Loucy (cell line): Measurements from ENCODE around the gene SLC29A2.
A peak's percentile ranks its signal among the peaks of the same experiment; 100 is the strongest.

ENCODE experiments used
- H2AFZ ChIP-seq: fragments of 200-600 bp; sonication (generic); 2 replicates; pipeline ENCODE4 v1.6.0; 2016; ENCODE audit warnings: antibody characterized with exemption, mild to moderate bottlenecking, low read length, moderate library complexity
- H3F3A ChIP-seq: fragments of 200-600 bp; 2 replicates; pipeline ENCODE4 v1.6.0; 2016; ENCODE audit warnings: antibody characterized with exemption, low read depth, mild to moderate bottlenecking
- H3K27me3 ChIP-seq: fragments of 200-600 bp; sonication (generic); 2 replicates; pipeline ENCODE4 v1.6.1; 2014; ENCODE audit warnings: low read length, mild to moderate bottlenecking; ENCODE audit not compliant: insufficient read depth, poor library complexity, severe bottlenecking
- H3K36me3 ChIP-seq: fragments of 200-600 bp; sonication (generic); 2 replicates; pipeline ENCODE4 v1.6.1; 2016; ENCODE audit warnings: low read length; ENCODE audit not compliant: insufficient read depth
- H3K4me1 ChIP-seq: fragments of 200-600 bp; sonication (generic); 2 replicates; pipeline ENCODE4 v1.5.1; 2014; ENCODE audit warnings: low read length, mild to moderate bottlenecking; ENCODE audit not compliant: insufficient read depth, poor library complexity, severe bottlenecking
- H3K4me2 ChIP-seq: fragments of 200-600 bp; sonication (generic); 2 replicates; pipeline ENCODE4 v1.6.0; 2014; ENCODE audit warnings: antibody characterized with exemption, low read length, low read depth, mild to moderate bottlenecking; ENCODE audit not compliant: poor library complexity, severe bottlenecking
- H3K4me3 ChIP-seq: fragments of 200-600 bp; sonication (generic); 2 replicates; pipeline ENCODE4 v1.5.1; 2014; ENCODE audit warnings: low read length, mild to moderate bottlenecking, mixed read lengths; ENCODE audit not compliant: poor library complexity, severe bottlenecking
- H3K79me2 ChIP-seq: fragments of 200-600 bp; sonication (generic); 2 replicates; pipeline ENCODE4 v1.6.1; 2014; ENCODE audit warnings: low read length; ENCODE audit not compliant: insufficient read depth
- H3K9ac ChIP-seq: fragments of 200-600 bp; sonication (generic); 2 replicates; pipeline ENCODE4 v1.6.0; 2014; ENCODE audit warnings: mild to moderate bottlenecking, low read depth, low read length, moderate library complexity; ENCODE audit not compliant: poor library complexity, severe bottlenecking
- H3K9me2 ChIP-seq: fragments of 200-600 bp; sonication (generic); replicated peaks from 2 replicates; pipeline ENCODE4 v1.6.1; 2016; ENCODE audit warnings: low read depth, low read length, mixed read lengths
- H3K9me3 ChIP-seq: fragments of 200-600 bp; sonication (generic); 2 replicates; pipeline ENCODE4 v1.6.1; 2014; ENCODE audit warnings: mild to moderate bottlenecking, antibody characterized with exemption, low read length, low read depth; ENCODE audit not compliant: insufficient read depth
- H4K20me1 ChIP-seq: fragments of 200-600 bp; sonication (generic); 2 replicates; pipeline ENCODE4 v1.6.0; 2014; ENCODE audit warnings: antibody characterized with exemption, low read length, mild to moderate bottlenecking; ENCODE audit not compliant: insufficient read depth, poor library complexity, severe bottlenecking
- EZH2phosphoT487 ChIP-seq: fragments of 200-600 bp; IDR thresholded peaks from 2 replicates; pipeline ENCODE4 v1.6.1; 2018; ENCODE audit warnings: antibody characterized with exemption, mild to moderate bottlenecking, moderate library complexity, borderline replicate concordance
- TF ChIP-seq, protein P1 (sequence below): fragments of 200-600 bp; sonication (generic); conservative IDR thresholded peaks from 2 replicates; pipeline ENCODE4 v1.5.1; 2014; ENCODE audit warnings: mild to moderate bottlenecking, antibody characterized with exemption, low read length

Gene SLC29A2

DNA sequence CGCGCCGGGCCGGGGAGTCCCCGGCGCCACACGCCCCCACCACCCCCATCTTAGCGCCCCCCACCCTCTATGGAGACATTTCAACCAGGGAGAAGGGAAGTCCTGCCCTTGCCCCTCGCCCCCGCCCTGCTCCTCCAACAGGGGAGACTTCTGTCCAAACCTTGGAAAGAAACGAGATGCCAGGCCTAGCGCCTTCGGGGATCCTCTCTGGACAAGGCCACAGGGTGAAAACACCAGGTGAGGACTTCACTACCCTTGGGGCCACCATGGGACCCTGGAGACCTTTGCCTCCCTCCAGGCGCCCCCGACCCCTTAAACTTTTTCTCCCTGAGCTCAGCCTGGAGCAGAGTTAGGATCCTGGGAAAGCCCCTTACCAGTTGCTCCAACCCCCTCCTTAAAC lies 37.7 kb upstream of the SLC29A2 start:
- no peaks in the 10 kb centered on the region for H3K27me3 ChIP-seq
- peak overlapping the region; percentile 76 for H3K9ac ChIP-seq
- H3K4me3 ChIP-seq, result peak overlapping the region; percentile 72
- H3K9me3 ChIP-seq, result no peaks in the 10 kb centered on the region
- no peak for TF ChIP-seq EZH2phosphoT487
- TF ChIP-seq, protein P1, sequence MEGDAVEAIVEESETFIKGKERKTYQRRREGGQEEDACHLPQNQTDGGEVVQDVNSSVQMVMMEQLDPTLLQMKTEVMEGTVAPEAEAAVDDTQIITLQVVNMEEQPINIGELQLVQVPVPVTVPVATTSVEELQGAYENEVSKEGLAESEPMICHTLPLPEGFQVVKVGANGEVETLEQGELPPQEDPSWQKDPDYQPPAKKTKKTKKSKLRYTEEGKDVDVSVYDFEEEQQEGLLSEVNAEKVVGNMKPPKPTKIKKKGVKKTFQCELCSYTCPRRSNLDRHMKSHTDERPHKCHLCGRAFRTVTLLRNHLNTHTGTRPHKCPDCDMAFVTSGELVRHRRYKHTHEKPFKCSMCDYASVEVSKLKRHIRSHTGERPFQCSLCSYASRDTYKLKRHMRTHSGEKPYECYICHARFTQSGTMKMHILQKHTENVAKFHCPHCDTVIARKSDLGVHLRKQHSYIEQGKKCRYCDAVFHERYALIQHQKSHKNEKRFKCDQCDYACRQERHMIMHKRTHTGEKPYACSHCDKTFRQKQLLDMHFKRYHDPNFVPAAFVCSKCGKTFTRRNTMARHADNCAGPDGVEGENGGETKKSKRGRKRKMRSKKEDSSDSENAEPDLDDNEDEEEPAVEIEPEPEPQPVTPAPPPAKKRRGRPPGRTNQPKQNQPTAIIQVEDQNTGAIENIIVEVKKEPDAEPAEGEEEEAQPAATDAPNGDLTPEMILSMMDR, result no peak
- H3K79me2 ChIP-seq, result peaks cover 13% of the 10 kb centered on the region; the same call in 1 of the 2 replicates
- no peaks in the 10 kb centered on the region for H3K36me3 ChIP-seq
- no peaks in the 10 kb centered on the region for H3F3A ChIP-seq
- H2AFZ ChIP-seq, result peak overlapping the region; percentile 71; the same call in 1 of the 2 replicates
- peaks cover 21% of the 10 kb centered on the region for H3K4me1 ChIP-seq
- peak overlapping the region; percentile 92 for H3K4me2 ChIP-seq
- no peaks in the 10 kb centered on the region for H3K9me2 ChIP-seq
- H4K20me1 ChIP-seq, result no peaks in the 10 kb centered on the region

DNA sequence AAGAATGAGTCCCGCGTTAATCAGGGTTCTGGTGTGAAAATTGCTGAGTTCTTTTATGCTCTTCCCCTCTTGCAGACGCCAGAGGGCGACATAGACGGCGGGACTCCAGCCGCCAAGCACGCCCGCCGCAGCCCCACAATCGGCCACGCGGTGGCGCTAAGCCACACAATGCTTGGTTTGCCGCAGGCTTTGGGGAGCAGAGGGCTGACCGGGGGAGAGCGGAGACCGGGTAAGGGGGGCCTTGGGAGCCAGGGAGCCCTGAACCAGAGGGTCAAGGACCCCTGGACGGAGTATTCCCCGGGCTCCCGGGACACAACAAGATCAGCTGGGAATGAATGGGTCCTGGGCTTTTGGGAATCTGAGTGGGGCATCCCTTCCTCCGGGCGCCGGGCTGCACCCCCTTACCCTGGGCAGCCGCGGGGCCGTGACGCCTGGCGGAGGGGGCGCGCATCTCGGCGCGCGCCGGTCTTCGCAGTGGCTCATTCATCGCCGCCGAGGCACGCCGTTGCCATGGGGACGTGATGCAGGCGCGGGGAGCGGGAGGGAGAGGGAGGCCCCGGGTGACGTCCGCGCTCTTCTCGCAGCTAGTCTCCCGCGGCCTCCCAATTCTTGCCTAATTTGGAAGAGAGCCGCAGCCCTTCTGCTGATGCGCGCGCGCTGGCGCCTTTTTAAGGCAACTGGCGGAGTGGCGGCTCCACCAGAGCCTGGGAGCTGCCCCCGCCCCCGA lies 37.1 kb upstream of the SLC29A2 start:
- no peak for TF ChIP-seq EZH2phosphoT487
- TF ChIP-seq, protein P1, result peak; percentile 100
- no peaks in the 10 kb centered on the region for H3K27me3 ChIP-seq
- H3F3A ChIP-seq, result no peaks in the 10 kb centered on the region
- peak overlapping the region; percentile 92 for H3K4me2 ChIP-seq
- H2AFZ ChIP-seq, result peak overlapping the region; percentile 71
- H3K9ac ChIP-seq, result peak overlapping the region; percentile 76
- H3K4me3 ChIP-seq, result peak overlapping the region; percentile 72
- no peaks in the 10 kb centered on the region for H3K9me2 ChIP-seq
- no peaks in the 10 kb centered on the region for H3K36me3 ChIP-seq
- H4K20me1 ChIP-seq, result no peaks in the 10 kb centered on the region
- H3K4me1 ChIP-seq, result peaks cover 21% of the 10 kb centered on the region
- no peaks in the 10 kb centered on the region for H3K9me3 ChIP-seq
- H3K79me2 ChIP-seq, result peaks cover 13% of the 10 kb centered on the region; the same call in 1 of the 2 replicates

DNA sequence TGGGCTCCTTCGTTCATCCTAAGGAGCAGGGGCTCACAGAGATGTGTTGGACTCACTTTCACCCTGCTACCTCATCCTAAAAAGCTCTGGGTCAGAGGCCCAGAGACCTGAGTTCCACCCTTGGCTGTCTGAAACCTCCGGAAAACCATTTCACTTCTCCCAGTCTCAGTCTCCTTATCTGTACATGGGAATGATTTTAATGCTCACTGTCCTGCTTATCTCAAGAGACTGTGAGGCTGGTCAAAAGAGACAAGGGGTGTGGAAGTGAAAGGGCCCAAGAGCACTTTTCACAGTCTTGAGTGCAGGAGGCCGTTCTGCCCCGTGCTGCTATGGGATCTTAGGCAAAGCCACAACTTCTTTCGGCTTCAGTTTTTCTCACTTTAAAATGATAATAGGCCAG lies 36.1 kb upstream of the SLC29A2 start:
- Histone ChIP-seq H3K27me3 (no peaks in the 10 kb centered on the region), H3K9me2 (no peaks in the 10 kb centered on the region), H3K4me3 (no peak overlapping the region), H3F3A (no peaks in the 10 kb centered on the region), H3K9ac (no peak overlapping the region), H3K4me1 (peaks cover 21% of the 10 kb centered on the region), H4K20me1 (no peaks in the 10 kb centered on the region), H2AFZ (no peak overlapping the region), H3K79me2 (peaks cover 13% of the 10 kb centered on the region; the same call in 1 of the 2 replicates), H3K9me3 (no peaks in the 10 kb centered on the region), H3K4me2 (no peak overlapping the region), H3K36me3 (no peaks in the 10 kb centered on the region)
- TF ChIP-seq, protein P1, result no peak
- no peak for TF ChIP-seq EZH2phosphoT487
